GM23248 (cell line): ENCODE data around the gene SULT4A1.

Experiments used
- EZH2 ChIP-seq: fragments of 200-600 bp; sonication (generic); IDR thresholded peaks from 2 replicates; pipeline ENCODE4 v1.6.1; 2018; ENCODE audit warnings: antibody characterized with exemption, mild to moderate bottlenecking; ENCODE audit not compliant: insufficient read depth, poor library complexity, severe bottlenecking
- EZH2phosphoT487 ChIP-seq: fragments of 200-600 bp; sonication (generic); IDR thresholded peaks from 2 replicates; pipeline ENCODE4 v1.6.1; 2018; ENCODE audit warnings: antibody characterized with exemption, moderate library complexity, mild to moderate bottlenecking, low read depth; ENCODE audit not compliant: insufficient read depth

GRCh38 chr22:43839781-43840180, 22.5 kb downstream of the SULT4A1 start:
- TF ChIP-seq EZH2phosphoT487 (no peak), EZH2 (no peak)
